Skeletal muscle satellite cell (primary cell): Measurements from ENCODE around the gene ZBTB17.

Experiments
- H3K27me3 ChIP-seq: 2 replicates; pipeline ENCODE4 v1.7.0; 2013; ENCODE audit warnings: low read length; ENCODE audit not compliant: control insufficient read depth, insufficient read depth
- H3K36me3 ChIP-seq: 2 replicates; pipeline ENCODE4 v1.7.0; 2013; ENCODE audit warnings: mild to moderate bottlenecking, control low read depth, low read length; ENCODE audit not compliant: insufficient read depth
- H3K4me1 ChIP-seq: 2 replicates; pipeline ENCODE4 v1.7.0; 2013; ENCODE audit warnings: low read length; ENCODE audit not compliant: control insufficient read depth, insufficient read depth
- H3K4me2 ChIP-seq: 2 replicates; pipeline ENCODE4 v1.7.0; 2013; ENCODE audit warnings: mild to moderate bottlenecking, low read length
- H3K4me3 ChIP-seq: 2 replicates; pipeline ENCODE4 v1.7.0; 2013; ENCODE audit warnings: low read length
- H3K9ac ChIP-seq: 2 replicates; pipeline ENCODE4 v1.7.0; 2013; ENCODE audit warnings: mild to moderate bottlenecking, low read depth, low read length, moderate library complexity
- H3K9me3 ChIP-seq: replicated peaks from 2 replicates; pipeline ENCODE4 v1.7.0; 2013; ENCODE audit warnings: mild to moderate bottlenecking, control low read depth, low read length

Gene ZBTB17

DNA sequence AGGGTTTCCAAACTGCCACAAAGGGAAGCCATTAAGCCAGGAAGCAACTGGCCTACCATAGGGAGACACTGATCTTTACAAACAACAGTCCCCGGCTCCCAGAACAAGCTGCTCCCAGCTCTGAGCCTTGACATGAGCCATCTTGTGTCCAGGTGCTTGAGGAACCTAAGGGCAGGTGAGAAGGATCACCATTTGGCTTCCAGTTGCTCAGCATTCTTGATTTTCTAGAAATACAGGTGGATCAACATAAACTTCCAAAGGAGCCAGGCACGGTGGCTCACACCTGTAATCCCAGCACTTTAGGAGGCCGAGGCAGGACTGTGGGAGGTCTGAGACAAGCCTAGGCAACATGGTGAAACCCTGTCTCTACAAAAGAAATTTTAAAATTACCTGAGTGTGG is 21.6 kb downstream of the ZBTB17 start:
- H3K4me3 ChIP-seq = no peak overlapping the region
- no peak overlapping the region for H3K9ac ChIP-seq
- peaks cover 79% of the 10 kb centered on the region for H3K4me1 ChIP-seq
- H3K4me2 ChIP-seq = no peak overlapping the region
- no peaks in the 10 kb centered on the region for H3K27me3 ChIP-seq
- H3K9me3 ChIP-seq = no peaks in the 10 kb centered on the region
- H3K36me3 ChIP-seq = no peaks in the 10 kb centered on the region

DNA sequence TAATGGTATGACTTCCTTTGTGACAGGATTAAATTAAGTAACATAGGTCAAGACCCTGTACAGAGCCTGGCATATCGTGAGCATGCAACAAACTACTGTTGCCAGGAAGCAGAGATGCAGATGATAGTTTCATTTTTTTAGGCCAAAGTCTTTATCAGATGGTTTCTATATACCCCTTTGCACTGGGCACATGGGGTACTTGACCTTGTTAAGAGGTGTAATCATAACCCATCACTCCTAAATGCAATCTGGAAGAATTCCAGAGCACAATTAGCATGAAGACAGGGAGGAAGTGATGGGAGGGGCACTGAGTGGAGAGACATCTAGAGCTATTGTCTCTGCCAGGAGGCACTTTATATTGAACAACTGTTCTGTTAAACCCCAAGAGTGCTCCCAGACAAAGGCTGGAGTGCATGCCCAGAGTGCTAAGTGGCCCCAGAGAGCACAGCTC is 22.1 kb downstream of the ZBTB17 start:
- peak overlapping the region; percentile 62 for H3K4me2 ChIP-seq
- no peaks in the 10 kb centered on the region for H3K36me3 ChIP-seq
- peak overlapping the region; percentile 95 for H3K9ac ChIP-seq
- H3K9me3 ChIP-seq = no peaks in the 10 kb centered on the region
- no peaks in the 10 kb centered on the region for H3K27me3 ChIP-seq
- peak overlapping the region; percentile 4 for H3K4me3 ChIP-seq
- H3K4me1 ChIP-seq = peaks cover 82% of the 10 kb centered on the region

DNA sequence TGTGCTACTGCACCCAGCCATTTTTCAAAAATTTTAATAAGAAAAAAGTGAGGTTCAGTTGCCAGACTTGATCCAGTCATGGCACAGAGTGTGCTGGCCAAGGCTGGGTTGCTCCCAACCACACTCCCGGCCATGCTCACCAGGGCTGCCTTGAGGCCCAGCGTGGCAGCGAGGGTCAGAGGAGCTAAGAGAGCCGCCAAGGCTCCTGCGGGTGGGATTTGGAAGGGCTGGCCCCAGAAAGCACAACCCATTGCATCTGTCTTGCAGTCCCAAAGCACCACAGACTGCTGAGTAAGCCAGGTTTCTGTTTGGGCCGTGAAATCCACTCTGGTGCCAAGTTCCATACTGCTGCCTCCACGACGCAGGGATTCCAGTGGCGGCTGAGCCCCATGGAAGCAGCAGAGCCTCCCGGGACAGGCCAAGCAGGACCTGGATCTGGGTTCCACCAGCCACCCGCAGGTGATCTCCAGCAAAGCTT is 22.6 kb downstream of the ZBTB17 start:
- Histone ChIP-seq H3K27me3 (no peaks in the 10 kb centered on the region), H3K4me1 (peaks cover 82% of the 10 kb centered on the region), H3K36me3 (no peaks in the 10 kb centered on the region), H3K9ac (peak overlapping the region; percentile 95), H3K4me2 (peak overlapping the region; percentile 62), H3K9me3 (no peaks in the 10 kb centered on the region), H3K4me3 (peak overlapping the region; percentile 4)

DNA sequence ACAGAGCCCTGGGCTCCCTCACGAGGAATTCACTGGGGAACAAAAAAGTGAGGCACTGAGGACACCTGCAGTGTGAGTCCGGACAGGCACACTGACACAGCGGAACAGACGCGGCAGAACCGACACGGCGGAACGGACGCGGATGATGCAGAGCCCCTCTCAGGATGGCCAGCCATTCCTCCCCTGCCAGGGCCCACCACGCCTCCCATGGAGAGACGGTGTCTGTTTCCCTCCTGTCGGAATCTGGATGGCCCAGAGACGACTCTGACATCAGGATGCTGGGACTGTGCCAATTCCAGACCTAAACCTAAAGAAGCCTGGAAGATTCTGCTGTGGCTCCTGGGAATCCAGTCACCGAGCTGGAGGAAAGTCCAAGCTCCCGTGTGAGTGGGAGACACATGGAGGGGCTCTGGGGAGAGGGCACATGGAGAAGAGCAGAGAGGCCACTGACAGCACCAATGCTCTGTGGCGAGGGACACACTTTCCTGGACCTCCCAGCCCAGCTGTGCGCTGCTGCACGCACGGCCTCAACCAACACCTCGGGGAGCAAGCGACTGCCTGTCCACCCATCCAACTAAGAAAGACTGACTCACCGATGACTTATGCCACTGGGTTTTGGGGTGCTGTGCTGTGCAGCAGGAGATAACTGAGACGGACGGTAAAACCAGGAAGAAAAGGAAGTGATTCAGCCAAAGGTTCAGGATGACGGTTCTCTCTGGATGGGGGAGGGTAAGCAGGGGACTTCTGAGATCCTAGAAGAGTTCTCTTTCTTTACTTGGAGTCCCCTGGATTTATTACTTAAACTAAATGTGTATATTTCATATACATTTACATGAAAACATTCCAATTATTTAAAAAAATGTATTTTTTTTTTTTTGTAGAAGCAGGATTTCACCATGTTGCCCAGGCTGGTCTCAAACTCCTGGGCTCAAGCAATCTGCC is 23.3 kb downstream of the ZBTB17 start:
- H3K4me1 ChIP-seq = peaks cover 82% of the 10 kb centered on the region
- H3K36me3 ChIP-seq = peaks cover 2% of the 10 kb centered on the region
- peak overlapping the region; percentile 95 for H3K9ac ChIP-seq
- no peaks in the 10 kb centered on the region for H3K9me3 ChIP-seq
- H3K4me2 ChIP-seq = peak overlapping the region; percentile 62
- peak overlapping the region; percentile 20 for H3K4me3 ChIP-seq
- no peaks in the 10 kb centered on the region for H3K27me3 ChIP-seq

DNA sequence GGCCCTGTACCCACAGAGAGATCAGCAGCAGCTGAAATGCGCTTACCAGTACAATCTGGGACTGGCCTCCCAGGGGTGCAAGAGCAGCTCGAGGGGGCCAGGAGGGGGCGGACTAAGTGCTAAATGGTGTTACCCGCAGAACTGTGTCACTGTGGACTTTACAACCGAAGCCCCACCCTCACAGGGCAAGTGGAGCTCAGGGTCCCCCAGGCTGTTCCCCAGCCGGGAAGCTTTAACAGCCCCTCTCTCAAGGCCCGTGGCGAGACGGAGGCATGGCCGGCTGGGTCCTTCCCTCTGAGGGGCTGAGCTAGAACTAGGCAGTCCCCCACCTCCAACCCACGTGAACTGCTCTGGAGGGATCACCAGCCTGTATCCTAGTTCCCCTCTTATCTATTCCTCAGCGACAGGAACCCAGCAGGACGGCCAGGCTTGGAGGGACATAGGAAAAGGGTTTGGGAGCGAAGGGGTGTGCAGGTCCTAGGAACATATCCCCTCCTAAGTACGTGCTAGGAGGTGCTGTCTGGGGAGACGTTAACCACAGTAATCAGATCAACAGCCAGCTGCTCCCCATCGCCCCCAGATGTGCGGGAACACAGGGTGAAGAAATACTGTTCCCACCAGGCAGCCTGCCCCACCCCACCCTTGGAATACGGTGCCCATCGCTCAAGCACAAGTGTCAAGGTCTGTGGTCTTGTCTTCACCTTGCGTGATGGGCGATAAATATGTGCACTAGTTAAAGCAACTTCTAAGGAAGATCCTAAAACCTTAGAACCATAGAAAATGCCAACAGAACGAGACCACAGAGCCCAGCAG is 24.4 kb downstream of the ZBTB17 start:
- Histone ChIP-seq H3K9ac (peak overlapping the region; percentile 95), H3K4me2 (peak overlapping the region; percentile 62), H3K4me3 (peak overlapping the region; percentile 20)

DNA sequence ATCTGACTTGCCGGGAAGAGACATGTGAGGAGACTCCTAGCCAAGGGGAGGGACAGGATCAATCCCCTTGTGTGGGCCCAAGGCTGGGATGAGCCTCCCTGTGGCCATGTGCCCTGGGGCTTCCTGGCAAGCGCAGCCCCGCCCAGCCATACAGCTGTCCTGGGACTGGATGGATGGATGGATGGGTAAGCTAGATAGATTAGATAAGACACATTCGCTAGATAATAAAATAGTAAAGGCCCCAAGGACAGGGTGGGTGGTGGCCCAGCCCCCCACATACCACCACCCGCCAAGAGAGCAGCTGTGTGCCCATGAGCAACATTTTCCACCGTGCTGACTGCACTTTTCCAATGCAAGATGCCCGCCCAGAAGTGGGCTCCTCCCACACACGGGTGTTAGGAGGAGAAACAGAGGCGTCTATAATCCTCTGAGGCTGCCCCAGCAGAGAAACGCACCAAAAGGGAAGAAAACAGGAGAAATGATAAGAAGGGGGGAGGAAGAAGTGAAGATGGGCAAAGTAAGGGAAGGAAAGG is 25.1 kb downstream of the ZBTB17 start:
- H3K9me3 ChIP-seq = no peaks in the 10 kb centered on the region
- peak overlapping the region; percentile 61 for H3K4me3 ChIP-seq
- no peaks in the 10 kb centered on the region for H3K27me3 ChIP-seq
- H3K4me2 ChIP-seq = peak overlapping the region; percentile 91
- peaks cover 74% of the 10 kb centered on the region for H3K4me1 ChIP-seq
- H3K9ac ChIP-seq = peak overlapping the region; percentile 95
- H3K36me3 ChIP-seq = peaks cover 20% of the 10 kb centered on the region

More for the DNA sequence above, 24.4 kb downstream of the ZBTB17 start:
- peaks cover 12% of the 10 kb centered on the region for H3K36me3 ChIP-seq
- H3K4me1 ChIP-seq = peaks cover 81% of the 10 kb centered on the region
- H3K27me3 ChIP-seq = no peaks in the 10 kb centered on the region
- no peaks in the 10 kb centered on the region for H3K9me3 ChIP-seq

DNA sequence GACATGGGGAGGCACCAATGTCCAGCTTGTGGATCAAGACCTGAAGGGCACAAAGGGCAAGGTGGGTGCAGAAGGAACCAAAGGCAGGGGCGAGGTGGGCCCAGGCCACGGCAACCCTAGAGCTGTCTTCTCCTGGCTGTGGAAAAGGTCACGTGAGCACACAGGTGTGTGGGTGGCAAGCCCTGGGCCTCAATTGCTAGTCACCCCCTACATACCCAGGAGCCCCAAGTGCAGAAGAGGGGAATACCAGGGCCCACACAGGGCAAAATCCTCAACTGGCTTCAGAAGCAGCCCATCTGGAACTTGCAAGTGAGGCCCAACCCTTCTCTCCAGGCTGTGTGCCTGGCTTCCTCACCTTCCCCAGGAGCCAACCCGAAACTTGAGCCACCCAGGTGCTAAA is 25.6 kb downstream of the ZBTB17 start:
- Histone ChIP-seq H3K27me3 (no peaks in the 10 kb centered on the region), H3K4me2 (peak overlapping the region; percentile 91), H3K4me1 (peaks cover 71% of the 10 kb centered on the region), H3K36me3 (peaks cover 25% of the 10 kb centered on the region), H3K4me3 (peak overlapping the region; percentile 61), H3K9ac (peak overlapping the region; percentile 95), H3K9me3 (no peaks in the 10 kb centered on the region)

DNA sequence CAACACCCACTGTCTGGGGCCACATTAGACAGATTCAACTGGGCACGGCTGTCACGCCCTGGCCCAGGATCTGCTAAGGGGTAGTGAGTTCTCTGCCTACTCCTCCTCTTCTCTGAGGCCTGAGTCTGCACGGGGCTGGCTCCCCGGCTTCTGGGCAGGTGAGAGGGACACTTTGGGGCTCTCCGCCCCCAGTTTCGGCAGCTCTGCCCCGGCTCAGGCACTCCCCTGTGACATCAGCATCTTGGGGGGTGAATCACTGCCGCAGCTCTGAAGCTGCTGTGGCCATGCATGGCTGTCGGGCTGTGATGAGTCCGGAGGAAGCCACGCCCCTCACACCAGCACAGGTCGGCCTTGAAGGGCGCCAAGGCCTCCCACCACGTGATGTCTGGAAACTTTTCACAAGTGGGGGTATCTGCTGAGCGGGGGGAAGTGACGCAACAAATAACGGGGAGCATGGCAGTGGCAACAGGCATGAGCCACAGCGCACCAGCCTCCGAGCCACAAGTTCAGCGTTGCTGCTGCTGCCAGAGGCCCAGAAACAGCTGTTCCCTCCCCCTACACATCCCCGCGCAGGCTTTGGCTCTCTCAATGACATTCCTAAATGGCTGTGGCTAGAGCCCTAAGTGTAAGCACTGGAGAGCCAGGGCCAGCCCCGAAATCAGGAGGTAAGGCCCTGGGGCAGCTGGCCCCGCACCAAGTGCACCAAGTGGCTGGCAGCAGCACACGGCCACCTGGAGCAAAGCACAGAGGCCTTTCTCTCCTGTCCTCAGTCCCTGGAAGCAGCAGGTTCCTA is 26.3 kb downstream of the ZBTB17 start:
- peak overlapping the region; percentile 91 for H3K4me2 ChIP-seq
- H3K36me3 ChIP-seq = peaks cover 31% of the 10 kb centered on the region
- no peaks in the 10 kb centered on the region for H3K27me3 ChIP-seq
- H3K9me3 ChIP-seq = no peaks in the 10 kb centered on the region
- peaks cover 71% of the 10 kb centered on the region for H3K4me1 ChIP-seq
- peak overlapping the region; percentile 95 for H3K9ac ChIP-seq
- peak overlapping the region; percentile 61 for H3K4me3 ChIP-seq

DNA sequence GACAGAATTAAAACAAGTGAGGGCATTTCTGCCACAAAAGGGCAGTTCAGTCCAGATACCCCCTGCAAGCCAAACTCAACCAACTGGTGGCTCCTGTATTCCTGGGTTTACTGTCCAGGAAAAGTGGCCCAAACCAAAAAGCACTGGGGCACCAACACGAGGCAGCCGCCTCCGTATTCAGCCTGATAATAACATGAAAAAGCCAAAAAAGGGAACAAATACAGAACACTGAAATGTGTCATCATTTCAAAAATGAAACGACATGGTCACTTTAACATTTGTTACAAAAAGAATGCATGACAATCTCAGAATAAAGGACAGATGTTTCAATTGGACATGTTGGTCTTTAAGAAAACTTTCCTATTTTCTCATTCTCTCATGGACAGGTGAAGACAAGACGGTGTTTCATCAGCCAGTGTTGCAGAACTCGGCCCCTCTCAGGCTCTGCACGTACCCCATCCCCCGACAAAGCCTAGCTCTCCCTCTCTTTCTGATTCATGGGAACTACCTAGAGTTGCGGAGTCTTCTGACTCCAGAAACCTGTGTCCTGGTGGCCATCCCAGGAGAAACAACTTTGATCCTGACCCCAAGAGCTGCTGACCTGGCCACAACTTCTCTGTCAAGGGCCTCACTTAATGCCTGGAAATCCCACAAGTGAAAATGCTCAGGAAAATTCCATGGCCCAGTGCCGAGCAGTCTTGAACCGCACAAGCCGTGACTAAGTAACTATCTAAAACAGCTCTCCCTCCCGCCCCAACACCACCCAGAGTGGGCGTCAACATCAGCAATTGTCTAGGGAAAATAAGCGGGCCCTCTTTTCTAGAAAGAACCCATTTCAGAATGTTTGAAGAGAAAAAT is 27.1 kb downstream of the ZBTB17 start:
- peak overlapping the region; percentile 61 for H3K4me3 ChIP-seq

DNA sequence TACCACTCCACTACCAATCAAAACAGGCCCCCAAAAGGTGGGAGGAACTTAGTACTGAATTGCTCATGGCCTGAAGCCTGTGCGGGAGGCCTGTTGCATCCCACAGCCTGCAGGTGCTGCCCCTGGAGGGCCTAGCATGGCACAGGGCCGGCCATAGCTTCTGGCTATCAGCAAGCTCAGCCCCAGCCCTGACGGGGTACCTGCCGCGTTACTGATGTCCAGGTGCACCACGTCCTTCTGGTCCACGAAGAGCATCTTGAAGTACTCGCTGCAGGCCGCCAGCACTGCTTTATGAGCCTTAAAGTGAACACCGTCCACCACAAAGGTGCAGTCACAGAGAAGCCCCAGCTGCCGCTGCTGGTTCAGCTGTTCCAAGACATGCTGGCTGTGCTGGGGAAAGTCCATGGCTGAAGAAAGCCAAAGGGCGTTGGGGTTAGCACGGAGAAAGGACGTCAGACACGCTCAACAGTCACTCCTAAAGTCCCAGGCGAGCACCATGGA is 27.8 kb downstream of the ZBTB17 start:
- peaks cover 58% of the 10 kb centered on the region for H3K4me1 ChIP-seq
- H3K36me3 ChIP-seq = peaks cover 43% of the 10 kb centered on the region
- peak overlapping the region; percentile 18 for H3K4me3 ChIP-seq
- H3K9me3 ChIP-seq = no peaks in the 10 kb centered on the region
- H3K9ac ChIP-seq = peak overlapping the region; percentile 95
- no peaks in the 10 kb centered on the region for H3K27me3 ChIP-seq
- peak overlapping the region; percentile 91 for H3K4me2 ChIP-seq

More for the DNA sequence above, 27.1 kb downstream of the ZBTB17 start:
- peaks cover 65% of the 10 kb centered on the region for H3K4me1 ChIP-seq
- peak overlapping the region; percentile 91 for H3K4me2 ChIP-seq
- H3K36me3 ChIP-seq = peaks cover 39% of the 10 kb centered on the region
- H3K9ac ChIP-seq = peak overlapping the region; percentile 95
- H3K27me3 ChIP-seq = no peaks in the 10 kb centered on the region
- no peaks in the 10 kb centered on the region for H3K9me3 ChIP-seq
